ENCODE data around the gene GPC4.

DNA sequence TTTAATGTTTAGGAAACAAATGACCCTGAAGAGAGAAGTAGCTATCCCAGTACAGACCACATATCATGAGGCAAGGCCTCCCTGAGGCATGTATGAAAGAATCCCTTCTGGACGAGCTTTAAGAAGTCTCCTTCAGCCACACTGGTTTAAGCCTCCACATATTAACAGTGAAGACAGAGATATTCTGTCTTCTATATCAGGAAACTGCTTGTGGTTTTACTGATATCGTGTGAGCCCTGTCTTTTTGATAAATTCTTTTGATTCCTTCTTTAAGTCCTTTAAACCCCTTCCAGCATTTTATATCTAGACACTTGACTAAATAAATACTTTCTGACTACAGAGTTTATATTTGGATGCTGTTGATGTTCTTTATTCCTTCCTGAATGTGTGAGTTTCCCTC lies 45.9 kb upstream of the GPC4 start:
- TF ChIP-seq SIN3A (IDR thresholded peaks at IDR 0.05; ENCODE audit: borderline replicate concordance in 2 of 2, control insufficient read depth in 1 of 2, low read depth in 2 of 2, low read length in 2 of 2), result no peak
- no peak for TF ChIP-seq ZFP36 (IDR thresholded peaks at IDR 0.05; ENCODE audit: low read depth, low read length, partially characterized antibody)
- TF ChIP-seq, protein P1, sequence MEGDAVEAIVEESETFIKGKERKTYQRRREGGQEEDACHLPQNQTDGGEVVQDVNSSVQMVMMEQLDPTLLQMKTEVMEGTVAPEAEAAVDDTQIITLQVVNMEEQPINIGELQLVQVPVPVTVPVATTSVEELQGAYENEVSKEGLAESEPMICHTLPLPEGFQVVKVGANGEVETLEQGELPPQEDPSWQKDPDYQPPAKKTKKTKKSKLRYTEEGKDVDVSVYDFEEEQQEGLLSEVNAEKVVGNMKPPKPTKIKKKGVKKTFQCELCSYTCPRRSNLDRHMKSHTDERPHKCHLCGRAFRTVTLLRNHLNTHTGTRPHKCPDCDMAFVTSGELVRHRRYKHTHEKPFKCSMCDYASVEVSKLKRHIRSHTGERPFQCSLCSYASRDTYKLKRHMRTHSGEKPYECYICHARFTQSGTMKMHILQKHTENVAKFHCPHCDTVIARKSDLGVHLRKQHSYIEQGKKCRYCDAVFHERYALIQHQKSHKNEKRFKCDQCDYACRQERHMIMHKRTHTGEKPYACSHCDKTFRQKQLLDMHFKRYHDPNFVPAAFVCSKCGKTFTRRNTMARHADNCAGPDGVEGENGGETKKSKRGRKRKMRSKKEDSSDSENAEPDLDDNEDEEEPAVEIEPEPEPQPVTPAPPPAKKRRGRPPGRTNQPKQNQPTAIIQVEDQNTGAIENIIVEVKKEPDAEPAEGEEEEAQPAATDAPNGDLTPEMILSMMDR (IDR thresholded peaks at IDR 0.05 in 2 of 3, conservative IDR thresholded peaks at IDR 0.05 in 1 of 3; ENCODE audit: insufficient read depth in 2 of 3, low read depth in 1 of 3, low read length in 3 of 3), result no peak
- no peak for TF ChIP-seq IFI16 (CRISPR knock-in tag; IDR thresholded peaks at IDR 0.05)
- TF ChIP-seq TARDBP (IDR thresholded peaks at IDR 0.05), result no peak
- no peak for TF ChIP-seq FOS (IDR thresholded peaks at IDR 0.05; ENCODE audit: extremely low read depth, insufficient read length)
- TF ChIP-seq FOXA3 (CRISPR knock-in tag; conservative IDR thresholded peaks at IDR 0.05 in 1 of 2, IDR thresholded peaks at IDR 0.05 in 1 of 2), result no peak
- no peak for TF ChIP-seq SPI1 (IDR thresholded peaks at IDR 0.05; ENCODE audit: borderline replicate concordance, low read depth, low read length)
- no peak for TF ChIP-seq POLR2AphosphoS5 (IDR thresholded peaks at IDR 0.05; ENCODE audit: control insufficient read depth, insufficient read depth, low read depth, low read length)
- TF ChIP-seq JUND (IDR thresholded peaks at IDR 0.05; ENCODE audit: borderline replicate concordance, low read depth, low read length), result no peak
- TF ChIP-seq JUND (tag; IDR thresholded peaks at IDR 0.05; ENCODE audit: borderline replicate concordance, low read depth, low read length), result no peak
- TF ChIP-seq ZFX (CRISPR knock-in tag; IDR thresholded peaks at IDR 0.05), result no peak

Measured in K562 (cell line).